Smooth muscle cell (in vitro differentiated cells): Measurements from ENCODE around the gene DTYMK. TPM values are rescaled to one million over a fixed set of nuclear protein-coding genes. Genes with fewer than 3 reads are reported as not detected.

Experiments used
- DNase-seq: peaks from one replicate; lab custom pipeline; 2025; ENCODE audit not compliant: unreplicated experiment; lab: John Stamatoyannopoulos, UW
- H2AFZ ChIP-seq: fragments of 200-600 bp; sonication (generic); 2 replicates; pipeline ENCODE4 v1.6.0; 2016; ENCODE audit warnings: antibody characterized with exemption, low read depth, mild to moderate bottlenecking
- H3F3A ChIP-seq: fragments of 200-600 bp; sonication (generic); 2 replicates; pipeline ENCODE4 v1.6.0; 2017; ENCODE audit warnings: antibody characterized with exemption, low read depth
- H3K27ac ChIP-seq: fragments of 200-600 bp; sonication (generic); 2 replicates; pipeline ENCODE4 v1.5.1; 2016; ENCODE audit warnings: low read depth, mild to moderate bottlenecking
- H3K27me3 ChIP-seq: fragments of 200-600 bp; sonication (generic); 2 replicates; pipeline ENCODE4 v1.6.1; 2016; ENCODE audit warnings: low read depth, mild to moderate bottlenecking
- H3K36me3 ChIP-seq: fragments of 200-600 bp; sonication (generic); 2 replicates; pipeline ENCODE4 v1.5.1; 2016; ENCODE audit warnings: low read depth
- H3K4me1 ChIP-seq: fragments of 200-600 bp; sonication (generic); 2 replicates; pipeline ENCODE4 v1.5.1; 2016; ENCODE audit warnings: low read depth
- H3K4me2 ChIP-seq: fragments of 200-600 bp; sonication (generic); 2 replicates; pipeline ENCODE4 v1.6.0; 2016; ENCODE audit warnings: mild to moderate bottlenecking
- H3K4me3 ChIP-seq: fragments of 200-600 bp; sonication (generic); 2 replicates; pipeline ENCODE4 v1.5.1; 2016; ENCODE audit warnings: mild to moderate bottlenecking
- H3K79me2 ChIP-seq: fragments of 200-600 bp; sonication (generic); 2 replicates; pipeline ENCODE4 v1.6.0; 2016; ENCODE audit warnings: low read depth, mild to moderate bottlenecking
- H3K9ac ChIP-seq: fragments of 200-600 bp; sonication (generic); 2 replicates; pipeline ENCODE4 v1.6.0; 2016; ENCODE audit warnings: low read depth
- H3K9me3 ChIP-seq: fragments of 200-600 bp; sonication (generic); replicated peaks from 2 replicates; pipeline ENCODE4 v1.5.1; 2016; ENCODE audit warnings: low read depth
- H4K20me1 ChIP-seq: fragments of 200-600 bp; sonication (generic); 2 replicates; pipeline ENCODE4 v1.6.0; 2016; ENCODE audit warnings: low read depth
- WGBS: methylation state at CpG from one replicate; pipeline ENCODE4 v1.1.7; 2016; ENCODE audit warnings: low lambda C conversion rate; 5-methylcytosine and 5-hydroxymethylcytosine counted together
- polyA plus RNA-seq: library from polyadenylated mRNA; unstranded; fragments of >200 nt; fragmentation: Nextera tagmentation; extraction: Ambion mirVana; gene quantifications from 2 replicates; pipeline ENCODE4 v1.2.1, GENCODE V29; 2016
- total RNA-seq: library from RNA; depleted of rRNA; stranded (reverse); fragments of >200 nt; gene quantifications from 2 replicates; pipeline ENCODE4 v1.2.3, GENCODE V29; 2014
- TF ChIP-seq, protein P1 (sequence below): fragments of 200-600 bp; sonication (generic); IDR thresholded peaks from 2 replicates; pipeline ENCODE4 v1.5.1; 2017; ENCODE audit warnings: borderline replicate concordance, mild to moderate bottlenecking, antibody characterized with exemption; ENCODE audit not compliant: insufficient read depth, poor library complexity, severe bottlenecking

The DTYMK gene
- total and polyA plus RNA-seq, 2 experiments from 2014 or later = 22.2 to 65.8 TPM

DNA sequence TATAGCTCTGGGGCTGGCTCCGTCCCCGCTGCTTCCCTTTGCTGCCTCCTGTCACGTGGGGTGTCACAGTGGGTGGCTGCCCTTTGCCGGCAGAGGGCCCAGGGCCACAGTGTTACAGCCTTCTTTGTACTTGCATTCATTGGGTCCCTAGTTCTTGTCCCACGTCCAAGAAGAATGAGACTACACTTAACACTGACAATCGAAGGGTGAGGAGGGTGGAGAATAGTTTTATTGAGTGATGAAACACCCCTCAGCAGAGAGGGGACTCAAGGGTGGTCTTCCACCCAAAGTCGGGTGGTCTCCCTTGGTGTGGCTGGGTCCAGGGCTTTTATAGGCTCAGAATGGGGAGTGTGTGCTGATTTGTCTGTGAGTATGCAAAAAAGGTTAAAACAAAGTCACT is 47.2 kb downstream of the DTYMK start:
- Histone ChIP-seq H3K27ac (no peak overlapping the region), H3K27me3 (no peaks in the 10 kb centered on the region), H3K4me2 (no peak overlapping the region), H3K4me3 (no peak overlapping the region), H3K79me2 (peaks cover 88% of the 10 kb centered on the region), H2AFZ (no peak overlapping the region), H3K36me3 (no peaks in the 10 kb centered on the region), H3K9ac (no peak overlapping the region), H3K9me3 (no peaks in the 10 kb centered on the region), H3F3A (peaks cover 4% of the 10 kb centered on the region), H4K20me1 (peaks cover 81% of the 10 kb centered on the region), H3K4me1 (peaks cover 15% of the 10 kb centered on the region)
- 82% methylated on average over 7 of the region's 7 CpGs for WGBS
- no peak for DNase-seq
- TF ChIP-seq, protein P1, sequence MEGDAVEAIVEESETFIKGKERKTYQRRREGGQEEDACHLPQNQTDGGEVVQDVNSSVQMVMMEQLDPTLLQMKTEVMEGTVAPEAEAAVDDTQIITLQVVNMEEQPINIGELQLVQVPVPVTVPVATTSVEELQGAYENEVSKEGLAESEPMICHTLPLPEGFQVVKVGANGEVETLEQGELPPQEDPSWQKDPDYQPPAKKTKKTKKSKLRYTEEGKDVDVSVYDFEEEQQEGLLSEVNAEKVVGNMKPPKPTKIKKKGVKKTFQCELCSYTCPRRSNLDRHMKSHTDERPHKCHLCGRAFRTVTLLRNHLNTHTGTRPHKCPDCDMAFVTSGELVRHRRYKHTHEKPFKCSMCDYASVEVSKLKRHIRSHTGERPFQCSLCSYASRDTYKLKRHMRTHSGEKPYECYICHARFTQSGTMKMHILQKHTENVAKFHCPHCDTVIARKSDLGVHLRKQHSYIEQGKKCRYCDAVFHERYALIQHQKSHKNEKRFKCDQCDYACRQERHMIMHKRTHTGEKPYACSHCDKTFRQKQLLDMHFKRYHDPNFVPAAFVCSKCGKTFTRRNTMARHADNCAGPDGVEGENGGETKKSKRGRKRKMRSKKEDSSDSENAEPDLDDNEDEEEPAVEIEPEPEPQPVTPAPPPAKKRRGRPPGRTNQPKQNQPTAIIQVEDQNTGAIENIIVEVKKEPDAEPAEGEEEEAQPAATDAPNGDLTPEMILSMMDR = no peak

DNA sequence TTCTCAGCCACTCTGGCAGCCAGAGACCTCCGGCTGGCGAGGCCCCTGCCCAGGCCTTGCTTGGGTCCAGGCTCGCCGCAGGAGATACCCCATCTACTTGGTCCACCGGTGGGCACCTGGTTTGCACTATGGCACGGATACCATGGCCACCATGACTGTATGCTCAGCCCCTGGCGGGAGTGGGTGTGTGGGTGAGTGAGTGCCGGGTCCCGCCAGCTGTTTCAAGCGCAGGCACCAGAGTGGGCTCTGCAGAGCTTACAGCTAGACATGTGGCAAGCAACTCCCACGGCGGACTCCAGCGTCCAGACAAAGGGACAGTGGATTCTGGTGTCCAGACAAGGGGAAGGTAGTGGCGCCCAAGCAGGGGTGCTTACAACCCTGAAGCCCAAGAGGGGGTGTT is 47.7 kb downstream of the DTYMK start:
- Histone ChIP-seq H3K4me2 (peak overlapping the region; percentile 95), H3K27ac (no peak overlapping the region), H3K9me3 (no peaks in the 10 kb centered on the region), H3F3A (peaks cover 4% of the 10 kb centered on the region), H2AFZ (no peak overlapping the region), H3K27me3 (no peaks in the 10 kb centered on the region), H3K9ac (no peak overlapping the region), H3K4me3 (peak overlapping the region; percentile 99), H3K4me1 (peaks cover 15% of the 10 kb centered on the region), H4K20me1 (peaks cover 78% of the 10 kb centered on the region), H3K79me2 (peaks cover 88% of the 10 kb centered on the region), H3K36me3 (no peaks in the 10 kb centered on the region)
- DNase-seq = no peak
- WGBS = 91% methylated on average over 14 of the region's 14 CpGs
- TF ChIP-seq, protein P1 = no peak

DNA sequence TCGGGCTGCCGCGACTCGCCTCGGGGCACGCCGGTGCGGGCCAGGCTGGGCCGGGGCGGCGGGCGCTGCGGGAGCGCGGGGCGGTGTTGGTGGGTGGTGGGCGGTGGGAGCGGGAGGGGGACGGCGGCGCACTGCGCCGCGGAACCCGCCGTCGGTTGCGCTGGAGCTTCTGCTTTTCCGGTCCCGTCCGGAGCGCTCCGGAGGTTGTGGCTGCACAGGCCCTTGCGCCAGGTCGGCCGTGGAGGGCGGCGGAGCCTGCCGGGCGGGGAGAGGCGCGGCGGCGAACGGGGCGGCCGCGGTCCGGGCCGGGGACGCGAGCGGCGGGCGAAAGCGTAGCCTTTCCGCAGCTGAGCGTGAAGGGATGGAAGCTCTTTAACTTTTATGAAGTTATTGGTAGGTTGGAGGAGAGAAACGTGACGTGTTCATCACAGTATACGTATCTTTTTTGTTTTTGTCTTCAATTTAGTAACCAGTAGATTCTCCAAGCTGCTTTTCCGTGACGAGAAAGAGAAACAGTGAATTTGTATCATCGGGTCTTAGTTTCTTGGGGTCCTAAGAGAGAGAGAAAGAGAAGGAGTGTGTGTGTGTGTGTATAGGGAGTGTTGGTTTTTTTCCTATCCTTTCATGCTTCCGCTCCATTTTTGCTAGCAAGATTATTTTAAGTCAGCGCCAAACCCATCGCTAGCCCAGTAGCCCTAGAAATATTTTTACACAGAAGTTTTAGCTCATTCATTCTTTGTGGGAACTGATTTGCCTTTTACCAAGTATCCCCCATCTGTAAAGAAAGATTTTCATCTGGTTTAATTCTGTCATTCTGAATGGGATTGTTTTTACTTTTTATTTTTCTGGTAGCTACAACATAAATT is 48.6 kb downstream of the DTYMK start:
- peaks cover 15% of the 10 kb centered on the region for H3K4me1 ChIP-seq
- 5% methylated on average over 23 of the region's 67 CpGs for WGBS
- peaks cover 74% of the 10 kb centered on the region for H4K20me1 ChIP-seq
- H3K27me3 ChIP-seq = no peaks in the 10 kb centered on the region
- TF ChIP-seq, protein P1 = no peak
- peak overlapping the region; percentile 97 for H2AFZ ChIP-seq
- peak overlapping the region; percentile 99 for H3K27ac ChIP-seq
- H3F3A ChIP-seq = peaks cover 4% of the 10 kb centered on the region
- no peaks in the 10 kb centered on the region for H3K9me3 ChIP-seq
- no peaks in the 10 kb centered on the region for H3K36me3 ChIP-seq
- peak overlapping the region; percentile 98 for H3K9ac ChIP-seq
- H3K79me2 ChIP-seq = peaks cover 87% of the 10 kb centered on the region
- H3K4me3 ChIP-seq = peak overlapping the region; percentile 99
- no peak for DNase-seq
- peak overlapping the region; percentile 95 for H3K4me2 ChIP-seq
